Activated T-cell treated with anti-CD3 and anti-CD28 coated beads for 4 hours (primary cell): ENCODE data around the gene BCAT1.

Experiments used
- DNase-seq: peaks from one replicate; pipeline ENCODE4 v3.0.0-alpha.2; 2020

The BCAT1 gene

DNA sequence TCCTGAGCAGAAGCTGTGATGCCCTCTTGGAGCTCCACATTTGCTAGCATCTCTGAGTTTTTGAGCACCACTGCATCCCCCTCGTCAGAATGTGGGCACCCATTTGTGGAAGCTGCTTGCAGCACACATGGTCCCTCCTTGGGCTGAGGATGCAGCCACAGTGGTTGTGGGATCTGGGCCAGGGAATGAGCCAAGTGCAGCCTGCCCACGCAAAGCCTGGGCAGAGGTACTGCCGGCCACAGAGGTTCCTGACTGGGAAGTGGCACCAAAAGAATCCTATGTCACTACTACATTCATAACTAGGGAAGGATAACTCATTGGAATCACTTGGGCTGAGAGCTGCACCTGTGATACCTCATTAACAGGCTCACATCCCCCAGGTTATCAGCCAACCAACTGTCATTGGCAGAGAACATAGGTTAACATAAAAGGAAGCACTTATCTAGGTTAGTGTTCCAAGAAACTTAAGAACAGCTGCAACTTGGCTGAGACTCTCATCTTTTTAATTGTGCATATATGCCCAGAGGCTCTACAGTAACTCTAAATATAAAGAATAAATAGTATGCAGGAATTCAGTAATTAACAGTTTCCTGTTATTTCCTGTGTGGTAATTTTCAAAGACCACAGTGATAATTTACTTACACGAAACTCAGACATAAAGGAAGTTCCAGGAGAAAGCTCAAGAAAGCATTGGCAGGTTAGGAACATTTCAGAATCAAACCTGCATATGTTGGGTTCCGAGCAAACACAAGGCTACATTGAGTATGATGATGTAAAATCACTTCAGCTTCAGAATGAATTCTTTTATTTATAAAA is 145.3 kb downstream of the BCAT1 start:
- no peak for DNase-seq

GRCh38 chr12:24798335-24798734 is 150.6 kb downstream of the BCAT1 start:
- no peak for DNase-seq

DNA sequence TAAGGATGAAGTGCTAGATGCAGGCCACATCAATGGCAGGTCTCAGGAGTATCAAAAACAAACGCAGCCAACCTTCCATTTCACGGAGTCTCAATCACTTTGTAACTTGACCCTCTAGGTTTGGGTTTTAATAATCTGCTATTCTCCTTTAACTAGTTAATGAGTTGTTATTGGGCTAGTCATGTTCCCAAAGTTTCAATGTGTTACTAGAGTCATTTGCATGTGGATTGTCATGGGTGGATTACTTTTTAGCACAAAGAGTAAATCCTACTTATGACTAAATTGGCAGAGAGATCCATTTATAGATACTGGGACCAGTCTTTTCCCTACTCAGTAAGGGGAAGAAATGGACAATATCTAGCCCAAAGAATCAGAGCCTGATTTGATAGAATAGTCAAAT is 151.0 kb downstream of the BCAT1 start:
- DNase-seq: no peak

- no peak for DNase-seq
Measured at GRCh38 chr12:24796876-24797275, 152.0 kb downstream of the BCAT1 start.

DNA sequence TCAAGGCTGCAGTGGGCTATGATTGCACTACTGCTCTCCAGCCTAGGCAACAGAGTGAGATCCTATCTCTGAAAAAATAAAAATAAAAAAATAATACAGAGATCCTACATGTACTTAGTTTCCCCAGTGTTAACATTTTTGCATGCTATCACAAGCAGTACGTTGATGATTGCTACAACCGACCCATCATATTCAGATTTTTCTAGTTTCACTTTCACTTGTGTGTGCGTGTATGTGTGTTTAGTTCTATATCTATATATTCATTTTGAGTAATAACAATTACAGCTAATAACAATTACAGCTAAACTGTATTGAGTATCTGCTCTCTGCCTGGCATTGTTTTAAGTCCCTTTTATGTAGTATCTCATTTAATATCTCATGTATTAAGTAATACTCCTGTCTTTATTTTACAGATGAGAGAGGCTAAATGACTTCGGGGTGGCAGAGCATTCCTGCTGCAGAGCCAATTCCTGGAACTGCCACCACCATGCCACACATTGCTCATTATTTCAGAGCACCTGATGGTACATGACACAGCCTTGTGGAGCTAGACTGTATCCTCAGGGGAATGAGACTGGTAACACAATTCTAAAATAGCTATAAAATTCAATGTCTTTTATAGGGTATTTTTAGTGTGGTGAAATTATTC is 153.1 kb downstream of the BCAT1 start:
- DNase-seq: no peak

GRCh38 chr12:24791622-24792021 is 157.3 kb downstream of the BCAT1 start:
- DNase-seq: no peak

- DNase-seq: no peak
Measured at GRCh38 chr12:24788886-24789285, 160.0 kb downstream of the BCAT1 start.

DNA sequence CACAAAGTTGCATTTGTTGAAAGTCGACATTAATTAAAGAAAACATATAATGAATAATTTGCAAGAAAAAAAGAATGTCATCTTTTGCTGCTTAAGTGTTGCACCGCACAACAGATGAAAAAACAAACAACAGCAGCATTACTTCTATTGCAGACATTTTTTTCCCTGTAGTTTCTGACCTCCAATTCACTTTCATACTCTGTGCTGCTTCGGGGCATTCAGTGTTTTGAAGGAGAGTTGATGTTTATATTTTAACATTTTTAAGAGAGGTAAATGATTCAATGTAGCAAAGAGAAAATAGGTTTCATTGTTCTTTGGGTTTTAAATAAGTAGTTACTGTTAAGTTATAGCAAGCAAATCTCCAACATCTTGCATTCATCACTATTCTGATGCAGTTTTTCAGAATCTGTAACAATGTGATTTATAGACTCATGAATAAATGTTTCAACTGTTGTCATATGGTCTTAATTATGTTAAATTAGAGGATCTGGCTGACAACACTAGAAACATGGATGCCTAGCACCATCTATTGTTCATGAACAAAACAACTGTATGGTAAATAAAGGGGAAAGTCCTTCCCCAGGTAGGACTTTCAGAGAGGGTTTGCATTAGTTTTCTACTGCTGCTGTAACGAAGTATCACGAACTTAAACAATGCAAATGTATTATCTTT is 168.1 kb downstream of the BCAT1 start:
- no peak for DNase-seq

GRCh38 chr12:24778486-24779304 is 170.2 kb downstream of the BCAT1 start:
- no peak for DNase-seq

- no peak for DNase-seq
Measured at GRCh38 chr12:24777359-24777758, 171.5 kb downstream of the BCAT1 start.

GRCh38 chr12:24776861-24777260 is 172.0 kb downstream of the BCAT1 start:
- no peak for DNase-seq

- no peak for DNase-seq
Measured at GRCh38 chr12:24775073-24775472, 173.8 kb downstream of the BCAT1 start.

GRCh38 chr12:24773996-24774395 is 174.9 kb downstream of the BCAT1 start:
- DNase-seq: no peak

DNA sequence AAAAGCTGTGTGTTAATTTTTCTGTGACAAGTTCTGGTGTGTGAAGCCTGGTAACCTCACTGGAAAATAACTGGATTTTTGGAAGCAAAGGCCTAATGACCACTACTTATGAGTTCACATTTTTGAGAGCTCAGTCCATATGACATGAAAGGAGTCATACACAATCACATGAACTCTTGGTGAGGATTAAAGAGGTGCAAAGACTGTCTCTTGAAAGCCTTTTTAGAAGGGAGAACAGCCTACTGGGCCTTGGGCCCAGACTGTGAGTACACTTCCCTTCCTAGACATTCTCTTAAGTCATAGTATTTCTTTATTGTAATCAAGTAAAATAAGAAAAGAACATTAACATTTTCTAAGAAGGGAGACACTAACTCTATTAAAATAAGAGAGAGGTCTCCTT is 176.1 kb downstream of the BCAT1 start:
- DNase-seq: no peak

- no peak for DNase-seq
Measured at GRCh38 chr12:24770821-24771220, 178.1 kb downstream of the BCAT1 start.

DNA sequence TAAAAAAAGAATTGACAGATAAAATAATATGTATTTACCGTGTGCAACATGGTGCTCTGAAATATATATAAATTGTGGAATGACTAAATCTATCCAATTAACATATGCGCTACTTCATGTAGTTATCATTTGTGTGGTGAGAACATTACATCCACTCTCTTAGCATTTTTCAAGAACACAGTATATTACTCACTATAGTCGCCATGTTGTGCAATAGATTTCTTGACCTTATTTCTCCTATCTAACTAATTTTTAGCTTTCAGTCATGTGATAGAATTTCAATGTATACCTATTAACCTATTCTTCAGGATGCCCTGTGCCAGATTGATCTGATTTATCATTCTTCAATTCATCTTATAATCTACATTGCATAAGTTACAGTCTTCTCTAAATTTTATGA is 178.6 kb downstream of the BCAT1 start:
- DNase-seq: no peak

DNA sequence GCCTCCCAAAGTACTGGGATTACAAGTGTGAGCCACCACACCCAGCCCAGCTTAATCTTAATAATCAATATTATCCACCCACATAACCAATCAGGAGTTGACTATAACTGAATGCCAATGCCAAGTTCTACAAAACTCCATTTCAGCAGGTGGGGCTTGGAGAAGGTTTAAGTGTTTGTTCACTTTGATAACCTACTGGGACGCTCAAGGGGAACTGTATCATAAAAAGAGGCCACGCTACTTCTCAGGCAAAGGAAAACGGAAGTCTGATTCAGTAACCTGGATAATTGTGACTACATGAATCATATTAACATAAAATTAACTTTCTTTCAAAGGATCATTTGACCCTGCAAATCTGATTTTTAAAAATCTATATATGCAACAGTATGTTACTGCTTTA is 179.2 kb downstream of the BCAT1 start:
- DNase-seq: no peak

DNA sequence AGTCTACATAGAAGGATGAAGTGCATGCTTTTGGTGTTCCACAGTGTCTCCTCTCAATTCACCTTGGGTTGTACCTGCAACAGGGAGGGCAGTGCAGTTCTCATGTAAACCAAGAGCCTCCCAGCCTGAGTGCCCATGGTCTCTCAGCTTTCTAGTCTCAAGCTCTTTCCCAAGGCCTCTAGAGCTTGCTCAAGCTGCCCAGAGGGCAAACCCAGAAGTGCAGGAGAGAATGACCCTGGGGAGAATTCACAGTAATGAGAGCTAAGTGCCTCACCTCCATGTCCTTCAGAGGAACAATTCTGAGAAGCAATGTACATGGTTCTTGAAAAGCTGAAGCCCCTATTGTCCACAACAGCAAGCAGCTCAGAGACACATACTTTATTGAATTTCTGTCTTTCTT is 180.5 kb downstream of the BCAT1 start:
- no peak for DNase-seq

GRCh38 chr12:24767016-24767415 is 181.9 kb downstream of the BCAT1 start:
- DNase-seq: no peak

DNA sequence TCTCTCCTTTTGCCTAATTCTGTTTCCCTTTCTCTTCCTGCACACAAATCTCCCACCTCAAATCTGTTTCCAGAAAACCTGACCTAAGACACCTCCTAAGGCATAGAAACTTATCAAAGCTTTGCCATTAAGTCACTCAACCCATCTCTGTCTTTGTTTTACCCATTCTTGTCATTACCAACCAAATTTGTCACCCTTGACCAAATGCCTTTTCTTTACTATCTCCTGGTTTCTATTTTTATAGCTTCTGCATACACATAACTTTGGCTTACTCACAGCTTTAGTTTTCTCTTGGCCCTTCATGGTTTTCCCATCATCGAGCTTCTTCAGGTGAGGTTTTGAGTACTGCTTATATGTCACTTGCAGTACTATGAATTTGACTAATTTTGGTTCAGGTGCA is 184.2 kb downstream of the BCAT1 start:
- no peak for DNase-seq

- DNase-seq: no peak
Measured at GRCh38 chr12:24760606-24761378, 188.1 kb downstream of the BCAT1 start.

GRCh38 chr12:24760162-24760561 is 188.7 kb downstream of the BCAT1 start:
- no peak for DNase-seq
